Adrenal gland (tissue), 12 donors: ENCODE measurements around the gene SLC9A3. TPM values are rescaled to one million over a fixed set of nuclear protein-coding genes. Genes with fewer than 3 reads are reported as not detected.
"Not testable (repeated sequence)": the region's sequence is repeated elsewhere in the genome, so short reads cannot be mapped to it uniquely, and the experiment has no call there.

Experiments used
- DNase-seq, 7 donors: peaks; one replicate each; pipeline ENCODE4 v3.0.0-alpha.2; 2019 to 2020
- H3K27ac ChIP-seq, 5 donors: fragments of 200-600 bp; sonication (generic) in 4 of 5; 1 replicate in 3 of 5; 2 replicates in 2 of 5; pipeline versions ENCODE4 v1.5.1 to v1.8.0; 2016 to 2020; ENCODE audit warnings: mild to moderate bottlenecking in 1 of 5
- H3K27me3 ChIP-seq: fragments of 200-600 bp; 2 replicates; pipeline ENCODE4 v1.8.0; 2021
- H3K36me3 ChIP-seq, 2 donors: fragments of 200-600 bp; replicated peaks in 1 of 2; 1 replicate in 1 of 2; 2 replicates in 1 of 2; pipeline versions ENCODE4 v1.5.1 to v1.8.0; 2018 to 2022
- H3K4me1 ChIP-seq, 2 donors: fragments of 200-600 bp; replicated peaks in 1 of 2; 1 replicate in 1 of 2; 2 replicates in 1 of 2; pipeline versions ENCODE4 v1.5.1 to v1.8.0; 2018 to 2021
- H3K4me3 ChIP-seq, 4 donors: fragments of 200-600 bp; sonication (generic) in 3 of 4; one replicate each; pipeline ENCODE4 v1.5.1; 2016 to 2018
- H3K9me3 ChIP-seq, 3 donors: fragments of 200-600 bp; sonication (generic) in 1 of 3; replicated peaks in 1 of 3; 1 replicate in 2 of 3; 2 replicates in 1 of 3; pipeline versions ENCODE4 v1.5.1 to v1.8.0; 2016 to 2021
- CTCF ChIP-seq, 6 experiments: fragments of 450-650 bp in 4 of 6; fragments of 200-600 bp in 2 of 6; sonication (generic) in 1 of 6; IDR thresholded peaks; 1 replicate in 5 of 6; 2 replicates in 1 of 6; pipeline versions ENCODE4 v1.5.1 to v1.8.0; 2016 to 2021; ENCODE audit warnings: antibody characterized with exemption in 6 of 6, mild to moderate bottlenecking in 2 of 6, moderate library complexity in 1 of 6
- POLR2A ChIP-seq, 2 donors: fragments of 450-650 bp; IDR thresholded peaks; one replicate each; pipeline ENCODE4 v1.6.1; 2017; ENCODE audit warnings: antibody characterized with exemption in 2 of 2, mild to moderate bottlenecking in 2 of 2, moderate library complexity in 1 of 2
- WGBS, 4 donors: extraction: QIAGEN DNeasy Blood & Tissue Kit in 2 of 4; methylation state at CpG; one replicate each; pipeline versions ENCODE4 v1.1.5 to v1.1.7; 2013 to 2017; 5-methylcytosine and 5-hydroxymethylcytosine counted together
- intact Hi-C, 2 donors: fragments of 100-400 bp; cut with DNase I; formaldehyde crosslinking; loops; one replicate each; pipeline versions ENCODE4 v1.14.1 to v1.15.0; 2022 to 2023
- polyA plus RNA-seq, 3 donors: library from polyadenylated mRNA; stranded (reverse); fragments of 200-250 nt in 2 of 3; fragments of 350-450 nt in 1 of 3; fragmentation: Illumina TruSeq in 1 of 3; extraction: RNeasy Lipid Tissue Mini Kit (QIAGEN cat#74804) in 1 of 3; gene quantifications; one replicate each; pipeline ENCODE4 v1.2.3, GENCODE V29; 2013 to 2014
- total RNA-seq, 9 donors: library from RNA; depleted of rRNA in 4 of 9; stranded (reverse); fragments of >200 nt in 4 of 9; fragments of 120-200 nt in 1 of 9; fragmentation: NEBNext Ultra II Directional in 1 of 9; extraction: Animal tissue kit (Norgen Biotek cat#: 25700) in 1 of 9; gene quantifications; one replicate each; pipeline versions ENCODE4 v1.1.0 to v1.2.4, GENCODE V29; 2013 to 2023
- donor health status: healthy with polysubstance abuse.
- donor health status: Bipolar disorder and iron deficiency.
- donor health status: DM: yes; HTN: yes; CAD: no.
- donor health status: DM: no; HTN: no; CAD: no.
- donor health status: DM: no; HTN: no; CAD: no.
- donor health status: DM: yes; HTN: yes; CAD: no.

The SLC9A3 gene
- total and polyA plus RNA-seq, 12 donors: 0.83 to 5.5 (median 1.7) TPM

GRCh38 chr5:474840-475661 is 49.2 kb downstream of the SLC9A3 start:
- DNase-seq: peak in 1 of 7 donors; percentile 13
- TF ChIP-seq POLR2A (IDR thresholded peaks at IDR 0.05): no peak
- TF ChIP-seq CTCF (IDR thresholded peaks at IDR 0.05): no peak
- H3K4me1 ChIP-seq: peaks cover 14 to 27% of the 10 kb centered on the region in 2 donors
- H3K36me3 ChIP-seq: no peaks in the 10 kb centered on the region
- H3K27ac ChIP-seq: no peak overlapping the region
- H3K4me3 ChIP-seq: no peak overlapping the region
- H3K9me3 ChIP-seq: no peaks in the 10 kb centered on the region
- intact Hi-C loops: loop anchor here in 1 of 2 donors (10.0 kb wide), 1 partner anchor 420 kb away; the partner anchor contains the start of genes BRD9 and TRIP13
- 19 to 29% (median 24%) methylated on average over 6 to 50 of the region's 50 CpGs for WGBS, 4 donors
- H3K27me3 ChIP-seq: peaks cover 27% of the 10 kb centered on the region

DNA sequence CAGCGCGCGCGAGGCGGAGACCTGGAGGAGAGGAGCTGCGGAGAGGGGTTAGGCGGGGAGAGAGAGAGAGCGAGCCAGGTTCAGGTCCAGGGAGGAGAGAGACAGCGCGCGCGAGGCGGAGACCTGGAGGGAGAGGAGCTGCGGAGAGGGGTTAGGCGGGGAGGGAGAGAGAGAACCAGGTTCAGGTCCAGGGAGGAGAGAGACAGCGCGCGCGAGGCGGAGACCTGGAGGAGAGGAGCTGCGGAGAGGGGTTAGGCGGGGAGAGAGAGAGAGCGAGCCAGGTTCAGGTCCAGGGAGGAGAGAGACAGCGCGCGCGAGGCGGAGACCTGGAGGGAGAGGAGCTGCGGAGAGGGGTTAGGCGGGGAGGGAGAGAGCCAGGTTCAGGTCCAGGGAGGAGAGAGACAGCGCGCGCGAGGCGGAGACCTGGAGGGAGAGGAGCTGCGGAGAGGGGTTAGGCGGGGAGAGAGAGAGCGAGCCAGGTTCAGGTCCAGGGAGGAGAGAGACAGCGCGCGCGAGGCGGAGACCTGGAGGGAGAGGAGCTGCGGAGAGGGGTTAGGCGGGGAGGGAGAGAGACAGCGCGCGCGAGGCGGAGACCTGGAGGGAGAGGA is 49.9 kb downstream of the SLC9A3 start:
- H3K4me3 ChIP-seq: peak overlapping the region in 1 of 4 donors; percentile 90

DNA sequence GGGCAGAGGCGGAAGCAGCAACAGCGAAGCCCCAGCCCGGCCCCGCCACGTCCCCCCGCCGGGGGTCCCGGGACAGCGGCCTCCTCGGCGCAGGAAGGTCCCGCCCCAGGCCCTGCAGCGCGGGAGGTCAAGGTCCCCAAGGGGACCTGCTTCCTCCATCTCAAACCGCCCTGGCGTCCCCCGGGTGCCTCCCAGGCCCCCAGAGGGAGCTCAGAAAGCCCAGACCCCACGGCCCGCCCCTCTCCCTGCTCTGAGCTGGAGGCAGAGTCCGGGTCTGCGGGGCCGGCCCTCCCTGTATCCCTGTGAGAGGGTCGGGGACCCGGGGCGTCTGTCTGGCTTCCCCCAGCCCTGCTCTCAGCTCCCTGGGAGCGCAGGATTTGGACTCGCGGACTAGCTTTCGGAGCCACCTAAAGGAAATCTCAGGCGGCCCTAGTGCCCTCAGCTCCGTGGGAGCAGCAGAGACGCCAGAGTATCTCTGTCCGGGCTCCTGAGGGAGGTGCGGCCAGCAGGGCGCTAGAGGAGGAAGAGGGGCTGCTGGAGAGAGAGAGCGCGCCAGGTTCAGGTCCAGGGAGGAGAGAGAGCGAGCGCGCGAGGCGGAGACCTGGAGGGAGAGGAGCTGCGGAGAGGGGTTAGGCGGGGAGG is 50.6 kb downstream of the SLC9A3 start:
- Histone ChIP-seq H3K4me1 (peaks cover 14 to 27% of the 10 kb centered on the region in 2 donors), H3K9me3 (no peaks in the 10 kb centered on the region), H3K4me3 (peak overlapping the region; percentile 0 to 90 (median 60)), H3K27ac (peak overlapping the region in 3 of 5 donors; percentile 38 to 84 (median 51)), H3K27me3 (peaks cover 15% of the 10 kb centered on the region), H3K36me3 (no peaks in the 10 kb centered on the region)
- 0 to 1% (median 0%) methylated on average over 11 to 44 of the region's 44 CpGs for WGBS, 4 donors
- TF ChIP-seq CTCF (IDR thresholded peaks at IDR 0.05): no peak
- TF ChIP-seq POLR2A (IDR thresholded peaks at IDR 0.05): no peak
- intact Hi-C loops: loop anchor here in 1 of 2 donors (10.0 kb wide), 1 partner anchor 421 kb away; the partner anchor contains the start of genes BRD9 and TRIP13
- DNase-seq: peak in 5 of 7 donors; percentile 30 to 48 (median 39)

More for the DNA sequence above, 49.9 kb downstream of the SLC9A3 start:
- not testable (repeated sequence) for H3K9me3 ChIP-seq, H3K27ac ChIP-seq, H3K36me3 ChIP-seq
- 0% methylated on average over 7 to 9 of the region's 50 CpGs; no CpG with 5 or more reads in 2 of the 4 donors for whole genome bisulfite sequencing, 4 donors
- peaks cover 22% of the 10 kb centered on the region for H3K27me3 ChIP-seq
- peaks cover 14 to 27% of the 10 kb centered on the region in 2 donors for H3K4me1 ChIP-seq
- intact Hi-C loops: loop anchor here in 1 of 2 donors (10.0 kb wide), 1 partner anchor 420 kb away; the partner anchor contains the start of genes BRD9 and TRIP13
- peak in 1 of 7 donors; percentile 10 for DNase-seq

DNA sequence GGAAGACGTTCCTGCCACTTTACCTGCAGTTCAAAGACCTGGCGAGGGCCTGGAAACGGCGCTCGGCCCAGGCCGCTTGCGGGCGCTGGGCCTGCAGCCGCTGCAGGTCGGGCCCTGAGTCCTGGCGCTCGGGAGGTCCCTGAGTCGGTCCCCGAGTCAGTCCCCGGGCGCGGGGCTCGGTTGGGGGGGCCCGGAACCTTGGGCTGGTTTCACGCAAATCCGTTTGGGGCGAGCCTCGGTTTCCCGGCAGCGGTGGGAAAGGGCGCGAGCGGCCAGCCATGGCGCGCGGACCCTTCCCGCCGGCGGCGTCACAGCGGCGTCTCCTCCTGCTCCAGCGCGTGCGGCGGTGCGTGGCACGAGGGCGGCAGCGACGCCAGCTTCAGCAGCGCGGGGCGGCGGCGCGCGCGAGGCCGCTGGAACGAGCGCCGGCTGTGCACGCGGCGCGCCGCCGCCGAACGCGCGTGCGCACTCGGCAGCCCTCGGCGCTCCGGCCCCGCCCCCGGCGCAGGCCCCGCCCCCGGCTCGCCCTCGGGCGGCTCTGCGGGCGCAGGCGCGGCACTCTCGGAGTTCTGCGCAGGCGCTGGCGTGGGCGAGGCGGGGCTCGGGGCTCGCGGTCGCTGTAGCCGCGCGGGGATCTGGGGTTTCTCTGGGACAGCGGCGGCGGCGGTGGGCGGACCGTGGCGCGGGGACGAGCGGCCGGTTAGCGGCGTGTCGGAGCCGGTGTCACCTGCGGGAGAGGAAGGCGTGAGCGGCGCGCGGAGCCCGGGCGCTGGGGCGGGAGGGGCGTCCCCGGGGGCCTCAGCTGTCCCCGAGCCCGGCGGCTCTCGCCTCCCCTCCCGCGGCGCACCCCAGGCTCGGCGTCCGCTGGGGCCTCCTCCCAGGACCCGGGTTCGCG is 51.3 kb downstream of the SLC9A3 start:
- Histone ChIP-seq H3K36me3 (no peaks in the 10 kb centered on the region), H3K27me3 (peaks cover 12% of the 10 kb centered on the region), H3K9me3 (no peaks in the 10 kb centered on the region), H3K27ac (peak overlapping the region in 3 of 5 donors; percentile 74 to 84 (median 77)), H3K4me3 (peak overlapping the region; percentile 35 to 90 (median 60)), H3K4me1 (peaks cover 14 to 27% of the 10 kb centered on the region in 2 donors)
- TF ChIP-seq CTCF (IDR thresholded peaks at IDR 0.05) (no peak), POLR2A (IDR thresholded peaks at IDR 0.05) (peak; percentile 44 to 63)
- WGBS, 4 donors: 0% methylated on average over 8 to 137 of the region's 137 CpGs; no CpG with 5 or more reads in 1 of the 4 donors
- intact Hi-C loops: loop anchor here in 1 of 2 donors (10.0 kb wide), 1 partner anchor 422 kb away; the partner anchor contains the start of genes BRD9 and TRIP13
- peak; percentile 82 to 92 (median 84) for DNase-seq
